Activated CD4-positive, alpha-beta T cell treated with anti-CD3 and anti-CD28 coated beads, Interleukin-2, amount 10 ng/mL, durations not matched to agents 7 days and 5 days (primary cell): ENCODE data around the gene GDA. TPM values are rescaled to one million over a fixed set of nuclear protein-coding genes. Genes with fewer than 3 reads are reported as not detected.

Experiments
- CTCF ChIA-PET: fragments of 350-600 bp; sonication (Branson Sonifier 250); formaldehyde crosslinking; loops from one replicate; lab custom pipeline; 2021; ENCODE audit warnings: antibody characterized with exemption; lab: Charles Lee
- POLR2A ChIA-PET: fragments of 350-600 bp; sonication (Branson Sonifier 250); formaldehyde crosslinking; loops from one replicate; lab custom pipeline; 2021; ENCODE audit warnings: antibody characterized with exemption; lab: Charles Lee
- DNase-seq: peaks from one replicate; pipeline ENCODE4 v3.0.0-alpha.2; 2020
- H3K27ac Mint-ChIP-seq: one replicate; pipeline ENCODE4 v1.8.0; 2021; ENCODE audit warnings: mild to moderate bottlenecking, moderate library complexity, mixed read lengths
- H3K27me3 Mint-ChIP-seq: one replicate; pipeline ENCODE4 v1.8.0; 2021; ENCODE audit warnings: mixed read lengths
- H3K36me3 Mint-ChIP-seq: one replicate; pipeline ENCODE4 v1.8.0; 2021; ENCODE audit warnings: low read depth, mixed read lengths
- H3K4me1 Mint-ChIP-seq: one replicate; pipeline ENCODE4 v1.8.0; 2021; ENCODE audit warnings: mixed read lengths
- H3K4me3 Mint-ChIP-seq: one replicate; pipeline ENCODE4 v1.8.0; 2021; ENCODE audit warnings: mild to moderate bottlenecking, moderate library complexity, mixed read lengths
- H3K9me3 Mint-ChIP-seq: one replicate; pipeline ENCODE4 v1.8.0; 2021; ENCODE audit warnings: mixed read lengths
- total RNA-seq, 2 experiments: library from RNA; stranded (reverse); gene quantifications; one replicate each; pipeline ENCODE4 v1.2.3, GENCODE V29; 2021

The GDA gene
- total RNA-seq, 2 experiments from 2014 or later, result not detected

DNA sequence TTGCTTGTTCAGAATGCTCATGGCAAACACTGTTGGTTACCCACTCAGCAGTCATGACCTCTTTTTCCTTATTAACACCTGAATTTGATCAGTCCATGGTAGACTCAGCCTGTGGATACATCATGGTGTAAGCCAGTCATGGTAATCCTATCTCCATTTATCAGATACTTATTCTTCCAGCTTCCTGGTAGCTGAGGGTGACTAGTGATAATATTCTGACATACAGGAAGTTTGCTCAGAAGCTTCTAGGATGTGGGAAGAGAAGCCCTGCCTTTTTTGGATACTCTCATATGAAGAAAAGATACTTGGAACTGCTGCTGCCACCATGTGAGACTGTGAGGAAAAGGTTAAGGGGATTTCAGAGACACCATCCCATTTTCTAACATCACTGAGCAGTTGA, 7.3 kb downstream of the GDA start:
- no peaks in the 10 kb centered on the region for H3K27me3 Mint-ChIP-seq
- no peak overlapping the region for H3K27ac Mint-ChIP-seq
- no peaks in the 10 kb centered on the region for H3K36me3 Mint-ChIP-seq
- no peaks in the 10 kb centered on the region for H3K4me1 Mint-ChIP-seq
- H3K4me3 Mint-ChIP-seq, result no peak overlapping the region
- ChIA-PET POLR2A (no interaction called here), CTCF (interaction anchor here (0.6 kb wide), 1 partner anchor 757 kb away, joined by 3 read pairs; no protein-coding TSS in a partner anchor)
- no peak for DNase-seq
- no peaks in the 10 kb centered on the region for H3K9me3 Mint-ChIP-seq

DNA sequence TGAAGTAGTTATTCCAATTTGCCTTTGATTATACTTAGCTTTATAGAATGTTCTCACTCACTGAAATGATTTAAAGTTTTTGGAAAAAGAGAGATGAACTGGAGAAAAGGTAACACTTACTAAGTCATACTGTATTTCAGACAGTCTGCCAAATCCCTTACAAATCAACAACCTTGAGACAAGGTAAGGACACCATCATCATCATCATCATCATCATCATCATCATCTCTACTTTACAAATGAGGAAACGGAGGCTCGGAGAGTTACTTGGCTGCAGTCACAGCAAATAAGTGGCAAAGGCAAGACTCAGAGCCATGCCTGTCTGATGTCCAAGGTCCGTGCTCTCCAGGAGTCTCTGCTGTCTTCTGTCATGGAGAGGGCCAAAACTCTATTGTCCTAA, 9.4 kb downstream of the GDA start:
- CTCF ChIA-PET, result interaction anchor here (0.6 kb wide), 1 partner anchor 48 kb away, joined by 3 read pairs; no protein-coding TSS in a partner anchor
- no peak overlapping the region for H3K27ac Mint-ChIP-seq
- no peaks in the 10 kb centered on the region for H3K4me1 Mint-ChIP-seq

GRCh38 chr9:72160446-72161123, 11.3 kb downstream of the GDA start:
- CTCF ChIA-PET, result no interaction called here
- Mint-ChIP-seq H3K27ac (no peak overlapping the region), H3K4me1 (no peaks in the 10 kb centered on the region), H3K27me3 (no peaks in the 10 kb centered on the region), H3K9me3 (no peaks in the 10 kb centered on the region), H3K4me3 (no peak overlapping the region), H3K36me3 (no peaks in the 10 kb centered on the region)
- POLR2A ChIA-PET, result no interaction called here
- no peak for DNase-seq

More for the DNA sequence above, 9.4 kb downstream of the GDA start:
- Mint-ChIP-seq H3K36me3 (no peaks in the 10 kb centered on the region), H3K9me3 (no peaks in the 10 kb centered on the region), H3K27me3 (no peaks in the 10 kb centered on the region), H3K4me3 (no peak overlapping the region)
- POLR2A ChIA-PET, result no interaction called here
- no peak for DNase-seq

DNA sequence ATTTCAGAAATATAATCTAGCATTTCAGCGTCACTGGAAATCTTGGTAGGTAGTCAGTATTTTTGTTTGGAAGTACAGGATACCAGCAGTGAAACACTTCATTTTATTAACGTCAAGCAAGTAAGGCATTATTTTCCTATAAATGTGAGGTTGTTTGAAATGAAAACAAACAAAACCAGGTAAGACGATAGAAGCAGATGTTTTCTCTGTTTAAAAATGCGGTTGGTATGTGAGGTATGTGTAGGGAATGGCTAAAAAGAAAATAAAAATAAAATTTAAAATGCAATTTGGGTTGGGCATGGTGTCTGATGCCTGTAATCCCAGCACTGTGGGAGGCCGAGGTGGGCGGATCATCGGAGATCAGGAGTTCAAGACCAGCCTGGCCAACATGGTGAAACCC, 16.1 kb downstream of the GDA start:
- no peaks in the 10 kb centered on the region for H3K9me3 Mint-ChIP-seq

GRCh38 chr9:72165821-72166547, 16.7 kb downstream of the GDA start:
- Mint-ChIP-seq H3K9me3 (no peaks in the 10 kb centered on the region), H3K27me3 (peaks cover 3% of the 10 kb centered on the region)

More for the DNA sequence above, 16.1 kb downstream of the GDA start:
- H3K27ac Mint-ChIP-seq, result no peak overlapping the region
- ChIA-PET POLR2A (no interaction called here), CTCF (no interaction called here)
- no peak overlapping the region for H3K4me3 Mint-ChIP-seq
- H3K36me3 Mint-ChIP-seq, result no peaks in the 10 kb centered on the region
- DNase-seq, result no peak
- no peaks in the 10 kb centered on the region for H3K4me1 Mint-ChIP-seq
- H3K27me3 Mint-ChIP-seq, result peaks cover 3% of the 10 kb centered on the region

DNA sequence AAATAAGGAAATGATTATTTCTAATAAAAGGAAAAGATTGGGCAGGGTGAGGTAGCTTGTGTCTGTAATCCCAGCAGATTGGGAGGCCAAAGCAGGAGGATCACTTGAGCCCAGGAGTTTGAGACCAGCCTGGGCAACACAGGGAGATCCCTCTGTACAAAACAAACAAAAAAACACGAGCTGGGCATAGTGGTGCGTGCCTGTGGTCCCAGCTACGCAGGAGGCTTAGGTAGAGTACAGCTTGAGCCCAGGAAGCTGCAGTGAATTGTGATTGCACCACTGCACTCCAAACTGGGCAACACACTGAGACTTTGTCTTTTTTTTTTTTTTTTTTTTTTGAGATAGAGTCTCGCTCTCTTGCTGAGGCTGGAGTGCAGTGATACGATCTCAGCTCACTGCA, 18.8 kb downstream of the GDA start:
- H3K36me3 Mint-ChIP-seq, result no peaks in the 10 kb centered on the region
- ChIA-PET POLR2A (no interaction called here), CTCF (interaction anchor here (0.6 kb wide), 2 partner anchors 374 to 1691 kb away, joined by 3 to 4 read pairs; no protein-coding TSS in a partner anchor)
- H3K4me1 Mint-ChIP-seq, result no peaks in the 10 kb centered on the region
- no peaks in the 10 kb centered on the region for H3K9me3 Mint-ChIP-seq
- no peak overlapping the region for H3K4me3 Mint-ChIP-seq
- peaks cover 3% of the 10 kb centered on the region for H3K27me3 Mint-ChIP-seq
- DNase-seq, result no peak
- H3K27ac Mint-ChIP-seq, result no peak overlapping the region

More at GRCh38 chr9:72165821-72166547, 16.7 kb downstream of the GDA start:
- Mint-ChIP-seq H3K36me3 (no peaks in the 10 kb centered on the region), H3K27ac (no peak overlapping the region), H3K4me3 (no peak overlapping the region), H3K4me1 (no peaks in the 10 kb centered on the region)
- DNase-seq, result no peak
- CTCF ChIA-PET, result no interaction called here
- POLR2A ChIA-PET, result no interaction called here

- Mint-ChIP-seq H3K4me1 (no peaks in the 10 kb centered on the region), H3K27me3 (peaks cover 7% of the 10 kb centered on the region), H3K4me3 (no peak overlapping the region), H3K27ac (no peak overlapping the region), H3K36me3 (no peaks in the 10 kb centered on the region), H3K9me3 (no peaks in the 10 kb centered on the region)
- ChIA-PET CTCF (no interaction called here), POLR2A (interaction anchor here (0.6 kb wide), 1 partner anchor 71 kb away, joined by 3 read pairs; no protein-coding TSS in a partner anchor)
- DNase-seq, result no peak
Measured at GRCh38 chr9:72169178-72169577, 19.9 kb downstream of the GDA start.

DNA sequence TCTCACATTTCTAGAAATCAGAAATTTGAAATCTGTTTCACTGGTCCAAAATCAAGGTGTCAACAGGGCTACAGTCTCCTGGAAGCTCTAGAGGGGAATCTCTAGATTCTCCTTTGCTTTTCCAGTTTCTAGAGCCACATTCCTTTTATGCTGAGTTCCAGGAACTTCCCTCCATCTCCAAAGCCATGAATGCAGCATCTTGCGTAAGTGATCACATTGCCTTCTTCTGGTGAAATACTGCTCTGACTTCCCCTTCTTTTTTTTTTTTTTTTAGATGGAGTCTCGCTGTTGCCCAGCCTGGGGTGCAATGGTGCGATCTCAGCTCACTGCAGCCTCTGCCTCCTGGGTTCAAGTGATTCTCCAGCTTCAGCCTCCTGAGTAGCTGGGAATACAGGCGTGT, 23.8 kb downstream of the GDA start:
- CTCF ChIA-PET, result no interaction called here
- no peak overlapping the region for H3K4me3 Mint-ChIP-seq
- POLR2A ChIA-PET, result no interaction called here
- H3K27me3 Mint-ChIP-seq, result peaks cover 4% of the 10 kb centered on the region
- H3K9me3 Mint-ChIP-seq, result no peaks in the 10 kb centered on the region
- H3K27ac Mint-ChIP-seq, result no peak overlapping the region
- no peaks in the 10 kb centered on the region for H3K36me3 Mint-ChIP-seq
- no peak for DNase-seq
- no peaks in the 10 kb centered on the region for H3K4me1 Mint-ChIP-seq

GRCh38 chr9:72185561-72185960, 36.3 kb downstream of the GDA start:
- no peaks in the 10 kb centered on the region for H3K9me3 Mint-ChIP-seq
- no peaks in the 10 kb centered on the region for H3K4me1 Mint-ChIP-seq
- H3K27me3 Mint-ChIP-seq, result peaks cover 5% of the 10 kb centered on the region
- no peak overlapping the region for H3K27ac Mint-ChIP-seq
- H3K4me3 Mint-ChIP-seq, result no peak overlapping the region
- ChIA-PET POLR2A (no interaction called here), CTCF (no interaction called here)
- DNase-seq, result no peak
- H3K36me3 Mint-ChIP-seq, result no peaks in the 10 kb centered on the region

DNA sequence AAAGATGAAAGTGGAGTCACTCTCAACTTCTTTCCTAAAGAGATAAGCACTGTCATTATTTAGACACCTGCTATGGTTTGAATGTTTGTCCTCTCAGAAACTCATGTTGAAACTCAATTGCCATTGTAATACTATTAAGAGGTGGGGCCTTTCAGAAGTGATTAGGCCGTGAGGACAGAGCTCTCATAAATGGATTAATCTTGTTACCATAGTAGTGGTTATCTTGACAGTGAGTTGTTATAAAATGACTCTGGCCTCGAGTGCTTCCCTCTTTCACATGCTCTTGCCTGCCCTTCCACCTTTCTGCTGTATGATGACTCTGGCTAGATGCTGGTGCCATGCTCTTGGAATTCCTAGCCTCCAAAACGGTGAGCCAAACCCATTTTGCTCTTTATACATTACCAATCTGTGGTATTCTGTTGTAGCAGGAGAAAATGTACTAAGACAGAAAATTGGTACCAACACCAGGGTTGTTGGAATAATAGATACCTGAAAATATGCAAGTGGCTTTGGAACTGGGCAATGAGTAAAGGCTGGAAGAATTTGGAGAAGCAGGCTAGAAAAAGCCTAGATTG, 38.0 kb downstream of the GDA start:
- H3K9me3 Mint-ChIP-seq, result no peaks in the 10 kb centered on the region
- no peak overlapping the region for H3K27ac Mint-ChIP-seq
- H3K27me3 Mint-ChIP-seq, result peaks cover 5% of the 10 kb centered on the region
- H3K4me3 Mint-ChIP-seq, result no peak overlapping the region
- H3K36me3 Mint-ChIP-seq, result no peaks in the 10 kb centered on the region
- ChIA-PET POLR2A (no interaction called here), CTCF (interaction anchor here (0.6 kb wide), 1 partner anchor 162 kb away, joined by 4 read pairs; no protein-coding TSS in a partner anchor)
- DNase-seq, result no peak
- no peaks in the 10 kb centered on the region for H3K4me1 Mint-ChIP-seq

DNA sequence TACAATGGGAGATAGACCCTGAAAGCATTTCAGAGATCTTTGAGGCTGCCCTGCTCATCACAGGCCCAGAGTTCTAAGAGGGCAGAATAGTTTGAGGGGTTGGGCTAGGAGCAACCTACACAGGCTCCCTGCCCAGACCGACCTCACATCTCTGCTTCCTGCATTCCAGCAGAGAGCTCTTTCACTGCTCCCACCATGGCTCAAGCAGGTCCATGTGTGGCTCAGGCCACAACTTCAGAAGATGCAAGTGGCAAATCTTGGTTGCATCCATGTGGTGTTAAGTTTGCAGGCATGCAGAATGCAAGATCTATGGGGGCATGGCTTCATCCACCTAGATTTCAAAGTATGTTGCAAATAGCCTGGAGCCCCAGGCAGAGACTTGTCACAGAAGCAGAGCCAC, 39.0 kb downstream of the GDA start:
- no peak for DNase-seq
- Mint-ChIP-seq H3K27ac (no peak overlapping the region), H3K4me1 (no peaks in the 10 kb centered on the region), H3K27me3 (peaks cover 2% of the 10 kb centered on the region), H3K36me3 (no peaks in the 10 kb centered on the region), H3K9me3 (no peaks in the 10 kb centered on the region), H3K4me3 (no peak overlapping the region)
- POLR2A ChIA-PET, result no interaction called here
- CTCF ChIA-PET, result no interaction called here

- Mint-ChIP-seq H3K27me3 (no peaks in the 10 kb centered on the region), H3K4me1 (no peaks in the 10 kb centered on the region), H3K4me3 (no peak overlapping the region), H3K27ac (peak overlapping the region; percentile 25), H3K36me3 (no peaks in the 10 kb centered on the region), H3K9me3 (no peaks in the 10 kb centered on the region)
- CTCF ChIA-PET, result no interaction called here
- POLR2A ChIA-PET, result no interaction called here
- no peak for DNase-seq
Measured at GRCh38 chr9:72193478-72193881, 44.2 kb downstream of the GDA start.

DNA sequence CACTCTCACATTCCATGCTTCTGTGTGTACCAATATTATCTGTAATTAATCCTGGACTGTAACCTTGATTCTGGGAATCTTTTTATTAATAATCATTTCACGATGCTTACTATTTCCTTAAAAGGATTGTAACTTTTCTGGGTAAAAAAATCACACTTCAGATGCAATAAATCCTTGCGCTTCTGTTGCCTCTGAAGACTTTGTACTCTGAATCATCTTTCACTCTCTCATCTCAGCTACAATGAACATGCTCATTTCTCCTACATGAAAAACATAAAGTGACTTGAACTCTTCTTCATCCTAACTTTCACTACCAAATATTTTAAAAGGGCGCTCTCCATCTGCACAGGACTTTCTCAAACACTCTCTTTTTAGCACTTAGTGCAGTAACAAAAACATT, 50.0 kb downstream of the GDA start:
- ChIA-PET CTCF (no interaction called here), POLR2A (no interaction called here)
- Mint-ChIP-seq H3K27me3 (no peaks in the 10 kb centered on the region), H3K4me1 (no peaks in the 10 kb centered on the region), H3K36me3 (no peaks in the 10 kb centered on the region), H3K4me3 (no peak overlapping the region), H3K27ac (no peak overlapping the region), H3K9me3 (no peaks in the 10 kb centered on the region)
- DNase-seq, result no peak
